ENCODE measurements around the gene CITED4. TPM values are rescaled to one million over a fixed set of nuclear protein-coding genes. Genes with fewer than 3 reads are reported as not detected.

The CITED4 gene
- polyA plus RNA-seq, 1 of the 3 experiments (the other 2 are of a cell fraction): 10.1 TPM

- ChIA-PET POLR2A (no interaction called here), CTCF (interaction anchor here (1.8 kb wide), 1 partner anchor 47 kb away, joined by 7 read pairs; no protein-coding TSS in a partner anchor)
- DNase-seq: no peak
- Histone ChIP-seq H3K4me3 (ENCODE audit: low read depth in 2 of 2, low read length in 1 of 2) (no peak overlapping the region), H3K4me2 (no peak overlapping the region), H3K9ac (no peak overlapping the region), H4K20me1 (ENCODE audit: insufficient read depth) (no peaks in the 10 kb centered on the region), H3K79me2 (ENCODE audit: insufficient read depth) (no peaks in the 10 kb centered on the region), H2AFZ (ENCODE audit: low read depth) (no peak overlapping the region), H3K36me3 (replicated peaks in 1 of 2; ENCODE audit: control insufficient read depth in 1 of 2, insufficient read depth in 2 of 2, low read length in 1 of 2) (no peaks in the 10 kb centered on the region), H3K9me2 (no peaks in the 10 kb centered on the region), H3K27me3 (ENCODE audit: insufficient read depth) (no peaks in the 10 kb centered on the region), H3K4me1 (ENCODE audit: control insufficient read depth in 1 of 2, insufficient read depth in 2 of 2, low read depth in 1 of 2, low read length in 1 of 2) (peaks cover 0 to 9% of the 10 kb centered on the region in 2 experiments; a peak in 1 of 4 replicates), H3K27ac (ENCODE audit: low read depth in 2 of 2, low read length in 1 of 2) (no peak overlapping the region), H3K9me3 (no peaks in the 10 kb centered on the region), H3F3A (replicated peaks; ENCODE audit: insufficient read depth) (no peaks in the 10 kb centered on the region)
- TF ChIP-seq RCOR1 (IDR thresholded peaks at IDR 0.05; ENCODE audit: low read length) (no peak), RXRA (IDR thresholded peaks at IDR 0.05; ENCODE audit: borderline replicate concordance, low read depth) (no peak), REST (IDR thresholded peaks at IDR 0.05; ENCODE audit: low read depth, low read length) (no peak), FOSL2 (IDR thresholded peaks at IDR 0.05; ENCODE audit: borderline replicate concordance, low read depth) (no peak), GABPA (IDR thresholded peaks at IDR 0.05; ENCODE audit: low read depth) (no peak), USF1 (IDR thresholded peaks at IDR 0.05; ENCODE audit: borderline replicate concordance, low read depth) (no peak), ELF1 (IDR thresholded peaks at IDR 0.05) (no peak), JUND (IDR thresholded peaks at IDR 0.05) (no peak), FOXM1 (IDR thresholded peaks at IDR 0.05; ENCODE audit: low read depth) (no peak), CHD2 (IDR thresholded peaks at IDR 0.05; ENCODE audit: low read length, partially characterized antibody) (no peak), RAD21 (IDR thresholded peaks at IDR 0.05; ENCODE audit: low read length) (no peak), EP300 (IDR thresholded peaks at IDR 0.05; ENCODE audit: borderline replicate concordance in 1 of 2, low read depth in 1 of 2, low read length in 1 of 2) (no peak), USF2 (IDR thresholded peaks at IDR 0.05; ENCODE audit: borderline replicate concordance, low read depth, low read length) (no peak), SMC3 (IDR thresholded peaks at IDR 0.05; ENCODE audit: low read depth, low read length) (no peak), TEAD4 (IDR thresholded peaks at IDR 0.05; ENCODE audit: borderline replicate concordance, insufficient read depth) (no peak)
- WGBS (ENCODE audit: low lambda C conversion rate): 97% methylated on average over 3 of the region's 3 CpGs
Measured at GRCh38 chr1:40896482-40896881, 34.3 kb upstream of the CITED4 start.
